HG03039 (cell line): ENCODE measurements around the gene RAPGEF5.

Experiments used
- ATAC-seq: cut with Tn5 transposase; IDR thresholded peaks from one replicate; pipeline ENCODE4 v1.9.1; 2021; ENCODE audit warnings: mild to moderate bottlenecking, moderate library complexity; ENCODE audit not compliant: unreplicated experiment

The RAPGEF5 gene

DNA sequence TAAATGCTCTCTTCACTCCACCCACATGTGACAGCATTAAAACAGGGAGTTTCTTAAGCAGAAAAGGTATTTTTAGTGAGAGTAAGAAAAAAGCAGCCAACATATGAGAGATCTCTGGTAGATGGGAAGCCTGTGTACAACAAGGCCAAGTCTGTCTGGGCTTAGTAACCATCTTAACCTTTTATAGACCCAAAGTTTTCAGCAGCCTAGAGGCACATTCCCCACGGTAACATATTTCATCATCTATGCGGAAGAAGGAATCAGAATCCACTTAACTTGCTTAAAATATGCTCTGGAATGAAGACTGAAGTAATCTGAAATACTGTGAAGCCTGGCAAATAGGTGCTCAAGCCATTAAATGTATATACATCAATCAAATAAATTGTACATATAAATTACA is 127.8 kb downstream of the RAPGEF5 start:
- no peak for ATAC-seq

DNA sequence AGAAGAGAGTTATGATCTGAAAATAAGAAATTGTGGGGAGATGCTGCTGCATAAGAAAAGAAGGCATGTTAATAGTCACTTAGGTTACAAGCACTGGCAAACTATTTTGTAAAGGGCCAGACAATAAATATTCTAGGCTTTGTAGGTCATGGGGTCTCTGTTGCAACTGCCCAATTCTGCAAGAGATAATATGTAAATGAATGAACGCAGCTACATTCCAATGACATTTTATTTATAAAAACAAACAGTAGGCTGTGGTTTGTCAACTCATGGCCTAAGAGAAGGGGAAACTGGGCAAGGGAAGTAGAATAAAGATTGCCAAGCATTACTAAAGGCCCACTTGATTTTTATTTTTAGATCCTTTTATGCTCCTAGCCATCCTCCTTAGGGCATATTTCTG is 133.1 kb downstream of the RAPGEF5 start:
- no peak for ATAC-seq

DNA sequence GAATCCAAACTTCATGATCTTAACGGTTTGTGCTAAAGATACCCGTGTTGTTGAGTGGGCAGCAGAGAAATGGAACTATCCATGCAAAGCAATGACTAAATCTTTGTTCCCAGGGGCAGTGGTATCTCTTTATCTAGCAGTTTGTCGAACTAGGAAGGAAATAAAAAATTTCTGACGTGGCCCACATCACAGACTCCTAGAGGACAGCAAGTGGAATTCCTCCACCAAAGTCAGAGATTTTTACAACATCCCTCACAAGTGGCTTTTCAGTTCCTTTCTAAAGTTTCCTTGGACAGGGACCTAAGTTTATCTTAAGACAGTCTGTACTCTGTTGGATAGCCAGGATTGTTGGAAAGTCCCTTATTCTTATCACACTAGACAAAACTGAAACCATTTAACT is 136.0 kb downstream of the RAPGEF5 start:
- no peak for ATAC-seq

DNA sequence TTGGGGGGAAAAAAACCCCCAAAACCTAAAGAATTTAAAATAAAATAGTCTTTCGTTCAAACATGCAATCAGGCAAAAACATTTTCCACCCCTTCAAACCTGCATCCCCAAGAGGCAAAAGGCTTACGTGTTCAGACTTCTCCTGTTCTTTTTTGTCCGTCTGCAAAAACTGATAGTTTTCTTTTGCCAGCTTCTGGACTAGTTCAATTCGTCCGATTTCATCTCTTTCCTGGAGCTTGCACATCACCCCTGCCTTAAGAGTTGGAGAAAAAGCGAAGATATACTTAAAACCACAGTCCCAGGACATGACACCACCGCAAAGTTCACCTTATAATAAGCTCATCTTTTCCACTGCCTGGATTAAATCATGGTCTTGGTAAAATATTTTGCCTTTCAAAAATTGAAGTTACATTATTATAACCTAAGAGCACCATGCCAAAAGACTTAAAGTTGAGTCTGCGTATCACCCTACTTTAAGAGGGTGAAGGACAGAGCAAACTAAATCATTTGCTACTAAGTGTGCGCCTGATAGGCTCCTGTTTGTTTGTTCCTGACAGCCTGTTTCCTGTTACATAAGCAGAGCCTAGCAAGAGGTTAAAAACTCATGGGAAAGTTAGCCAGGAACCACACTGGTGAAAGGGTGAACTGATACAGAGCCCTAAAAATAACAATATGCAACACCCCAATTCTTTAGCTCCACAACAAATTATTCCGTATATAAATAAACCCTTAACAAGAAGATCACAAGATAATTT is 137.0 kb downstream of the RAPGEF5 start:
- ATAC-seq, result no peak

DNA sequence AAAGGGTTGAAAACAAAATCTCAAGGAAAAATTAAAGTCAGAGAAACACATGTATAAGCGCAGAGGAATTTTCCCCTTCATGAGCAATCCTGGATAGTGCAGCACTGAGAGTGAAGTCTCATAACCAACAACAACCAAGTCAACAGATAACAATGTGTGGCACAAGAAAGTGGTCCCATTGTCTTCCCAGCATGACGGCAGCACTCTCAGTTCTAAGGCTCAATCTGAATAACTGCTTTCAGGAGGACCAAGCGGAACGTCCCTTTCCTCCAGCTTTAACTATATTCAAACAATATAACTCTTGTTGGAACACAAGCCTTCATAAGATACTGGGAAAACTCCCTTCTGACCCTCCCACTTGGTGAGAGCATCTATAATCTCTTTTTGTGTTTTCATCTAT is 137.9 kb downstream of the RAPGEF5 start:
- no peak for ATAC-seq

DNA sequence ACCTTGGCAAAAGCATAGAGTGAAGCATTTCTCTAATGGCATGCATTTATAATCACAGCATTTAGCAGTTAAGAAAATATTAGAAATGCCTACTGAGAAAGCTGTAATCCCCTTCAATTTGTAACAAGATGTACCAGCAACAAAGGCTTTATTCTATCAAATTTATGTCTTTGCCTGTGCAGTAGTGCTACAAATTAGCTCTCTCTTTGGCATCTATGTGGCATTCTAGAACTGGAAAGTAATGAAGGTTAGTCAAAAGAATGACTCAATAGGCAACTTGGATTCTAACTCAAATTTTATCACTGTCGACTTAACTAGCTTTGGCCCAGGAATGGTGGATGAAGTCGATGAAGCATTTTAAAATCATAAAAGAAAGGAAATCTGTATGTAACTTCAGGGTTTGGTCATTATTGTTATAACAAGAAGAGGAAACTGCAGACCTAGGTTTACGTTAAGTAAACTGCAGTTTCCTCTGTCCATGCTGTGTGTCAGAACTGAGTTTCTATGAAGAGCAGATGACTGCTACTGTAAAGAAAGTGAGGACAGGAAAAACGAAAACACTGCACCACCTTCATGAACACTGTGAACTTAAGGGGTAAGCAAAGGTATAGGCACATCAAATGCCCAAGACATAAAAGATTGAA is 140.0 kb downstream of the RAPGEF5 start:
- no peak for ATAC-seq

DNA sequence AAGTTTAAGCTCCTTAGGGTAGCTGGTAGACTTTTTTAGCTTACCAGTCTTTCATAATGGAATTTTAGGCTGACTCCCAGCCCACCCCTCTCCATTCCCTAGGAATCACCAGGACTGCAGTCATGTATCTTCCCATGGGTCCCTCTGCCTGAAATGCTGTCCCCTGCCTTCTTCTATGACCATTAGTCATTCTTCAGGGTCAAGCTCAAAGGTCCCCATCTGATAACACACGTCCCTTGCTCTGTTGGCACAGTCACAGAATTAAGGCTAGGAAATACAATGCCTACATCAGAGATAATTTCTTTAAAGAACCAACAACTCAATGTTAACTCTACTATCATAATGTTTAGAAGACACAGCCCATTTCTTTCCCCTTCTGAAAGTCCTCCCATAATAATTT is 140.6 kb downstream of the RAPGEF5 start:
- no peak for ATAC-seq

DNA sequence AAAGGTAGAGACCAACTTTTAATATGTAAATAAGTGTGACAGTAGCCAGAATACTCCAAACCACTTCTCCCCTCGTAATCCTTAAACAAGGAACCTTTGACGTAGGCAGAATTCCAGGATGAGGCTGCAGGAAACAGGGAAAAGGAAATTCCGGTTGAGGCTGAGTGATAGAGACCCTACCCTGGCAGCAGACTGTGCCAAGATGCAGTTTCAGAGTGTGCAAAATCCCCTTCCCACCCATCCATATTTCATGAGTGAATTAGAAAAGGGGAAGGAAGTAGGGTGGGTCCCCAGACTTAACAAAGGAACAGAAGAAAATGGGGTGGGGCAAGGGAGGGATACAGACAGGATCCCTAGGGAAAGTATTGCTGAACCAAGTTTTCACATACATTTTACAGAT is 143.0 kb downstream of the RAPGEF5 start:
- ATAC-seq, result no peak

DNA sequence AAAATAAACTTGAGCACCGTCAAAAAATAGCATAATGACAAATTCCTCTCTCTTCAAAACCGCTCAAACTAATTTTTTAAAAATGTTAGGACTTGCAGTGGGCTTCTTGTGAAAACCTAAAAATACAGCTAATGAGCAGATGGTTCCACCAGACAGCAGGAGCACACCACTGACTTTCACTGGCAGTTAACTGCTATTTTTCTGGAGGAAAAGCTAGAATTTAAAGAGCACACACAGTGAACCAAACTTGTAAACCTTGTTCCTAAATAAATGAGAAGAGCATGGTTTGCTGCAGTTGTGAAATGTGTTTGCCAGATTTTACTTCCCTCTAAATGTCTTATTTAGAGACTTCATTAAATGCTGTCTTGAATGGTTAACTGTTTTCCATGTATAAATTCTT is 143.9 kb downstream of the RAPGEF5 start:
- no peak for ATAC-seq

DNA sequence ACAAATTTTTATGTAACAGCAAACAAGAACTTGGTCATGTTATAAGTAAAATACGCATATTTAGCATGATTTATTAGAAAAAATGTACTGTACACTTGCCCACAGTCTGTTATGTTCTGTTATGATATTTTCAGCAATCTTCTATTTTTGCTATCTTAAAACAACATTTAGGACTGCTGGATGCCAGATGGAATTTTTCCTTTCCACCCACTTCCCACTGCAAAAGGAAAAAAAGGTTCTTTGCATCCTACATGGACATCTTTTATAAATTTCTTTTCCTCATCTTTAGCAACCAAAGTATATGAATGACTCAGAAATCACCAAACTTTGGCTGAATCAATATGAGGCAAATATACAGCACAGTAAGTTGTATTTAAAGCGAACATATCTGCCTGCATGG is 146.0 kb downstream of the RAPGEF5 start:
- no peak for ATAC-seq

DNA sequence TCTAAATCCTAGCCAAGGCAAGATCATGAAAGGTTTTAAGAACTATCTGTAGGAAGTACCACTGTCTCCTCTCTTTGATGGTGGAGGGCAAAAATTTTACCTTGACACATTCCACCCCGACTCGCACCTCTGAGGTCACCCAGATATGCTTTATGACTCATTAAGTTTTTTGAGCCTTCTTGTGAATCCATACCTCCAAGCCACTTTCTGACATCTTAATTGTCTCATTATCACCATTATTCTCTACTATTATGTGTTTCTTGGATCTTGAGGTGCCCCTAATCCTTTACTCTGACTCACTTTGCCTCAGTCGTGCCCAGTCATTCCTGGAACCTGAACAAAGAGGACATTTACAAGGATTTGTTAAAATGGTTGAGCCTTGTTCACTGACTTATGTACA is 146.6 kb downstream of the RAPGEF5 start:
- ATAC-seq, result no peak

DNA sequence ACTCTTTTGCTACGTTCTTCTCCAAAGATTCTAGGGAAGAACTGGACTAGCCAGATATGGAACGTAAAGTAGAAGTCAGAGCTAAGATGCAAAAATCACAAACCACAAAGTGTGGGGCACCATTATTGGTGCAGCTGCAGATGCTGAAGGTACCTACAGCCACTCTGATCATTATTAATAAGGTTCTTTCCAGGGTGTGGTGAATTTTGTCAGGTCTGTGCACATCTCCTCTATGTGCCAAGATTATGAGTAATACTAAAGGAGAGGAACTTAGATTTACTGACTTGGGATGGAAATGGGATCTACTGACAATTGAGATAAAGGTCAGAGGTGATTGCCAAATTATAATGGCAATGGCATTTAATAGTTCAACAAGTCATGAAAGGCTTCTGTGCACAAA is 148.2 kb downstream of the RAPGEF5 start:
- no peak for ATAC-seq

DNA sequence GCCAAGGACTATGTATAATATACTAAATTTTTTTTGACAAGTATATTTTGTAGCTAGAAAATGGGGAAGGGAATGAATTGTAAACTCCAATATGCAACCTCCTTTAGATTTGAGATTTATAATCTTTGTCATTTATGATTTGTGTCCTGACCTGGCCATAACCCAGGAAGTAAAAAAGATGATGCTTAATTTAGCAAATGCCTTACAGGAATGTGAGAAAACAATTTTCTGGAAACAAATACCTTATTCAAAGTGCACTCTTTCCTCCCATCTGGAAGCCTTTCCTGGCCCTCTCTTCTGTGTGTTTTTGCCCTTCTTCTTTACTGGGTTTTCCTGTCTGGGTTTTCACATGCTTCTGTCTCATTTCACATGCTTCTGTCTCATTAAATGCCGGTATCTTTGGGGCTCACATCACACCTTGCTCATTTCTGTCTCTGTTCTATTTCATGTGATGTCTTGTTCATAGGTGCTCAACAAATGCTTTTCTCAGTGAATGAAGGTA is 149.2 kb downstream of the RAPGEF5 start:
- ATAC-seq, result no peak

DNA sequence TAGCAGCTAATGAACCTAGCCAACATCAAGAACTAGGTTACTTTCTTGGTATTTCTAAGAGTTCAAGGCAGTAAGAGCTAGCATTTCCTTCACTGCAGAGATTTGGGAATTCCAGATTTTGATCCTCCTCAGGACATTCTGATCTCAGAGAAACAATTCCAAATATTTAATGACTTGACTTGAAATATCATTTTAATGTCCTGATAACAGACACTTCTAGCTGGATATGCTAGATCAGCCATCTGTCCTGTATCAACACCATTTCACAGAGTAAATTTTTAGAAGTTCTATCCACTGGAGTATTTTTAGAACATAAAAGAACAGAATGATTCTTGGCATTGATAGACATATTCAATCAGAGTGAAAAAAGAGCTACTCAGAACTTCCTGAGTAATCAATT is 151.3 kb downstream of the RAPGEF5 start:
- ATAC-seq, result no peak

DNA sequence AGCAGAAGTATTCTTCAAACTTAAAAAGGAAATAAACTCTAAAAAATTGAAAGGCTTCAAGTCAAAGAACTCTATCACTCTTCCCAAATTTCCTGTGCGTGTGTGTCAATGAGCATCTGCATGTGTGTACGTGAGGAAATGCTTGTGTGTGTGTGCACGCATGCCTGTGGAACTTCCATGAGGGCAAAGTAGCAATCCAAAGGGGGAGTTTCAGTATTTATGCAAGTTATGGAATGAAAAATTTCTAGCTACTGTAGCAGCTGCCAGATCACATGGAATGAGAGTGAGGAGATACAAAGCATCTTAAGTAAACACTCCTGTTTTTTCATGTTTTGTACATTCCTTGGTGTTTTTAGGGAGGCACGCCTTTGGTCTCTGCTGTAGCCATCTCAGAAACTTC is 152.6 kb downstream of the RAPGEF5 start:
- no peak for ATAC-seq

DNA sequence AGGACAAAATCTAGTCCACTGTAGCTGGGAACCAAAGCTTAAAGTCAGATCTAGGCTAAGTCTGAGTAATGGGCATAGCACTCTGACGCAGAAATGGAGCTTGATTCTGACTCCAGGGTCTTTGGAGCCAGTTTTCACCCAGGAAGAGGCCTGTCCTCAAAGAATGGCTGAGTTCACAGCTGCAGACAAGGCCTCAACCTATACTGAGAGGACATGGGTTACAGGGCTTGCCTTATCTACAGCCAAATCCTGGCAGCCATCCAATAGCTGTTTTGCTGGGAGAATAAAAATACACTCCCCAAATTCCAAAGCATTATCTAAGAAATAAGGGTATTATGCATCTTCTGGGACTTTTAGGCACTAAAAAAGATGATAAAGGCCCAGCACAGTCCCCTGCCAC is 154.8 kb downstream of the RAPGEF5 start:
- no peak for ATAC-seq

DNA sequence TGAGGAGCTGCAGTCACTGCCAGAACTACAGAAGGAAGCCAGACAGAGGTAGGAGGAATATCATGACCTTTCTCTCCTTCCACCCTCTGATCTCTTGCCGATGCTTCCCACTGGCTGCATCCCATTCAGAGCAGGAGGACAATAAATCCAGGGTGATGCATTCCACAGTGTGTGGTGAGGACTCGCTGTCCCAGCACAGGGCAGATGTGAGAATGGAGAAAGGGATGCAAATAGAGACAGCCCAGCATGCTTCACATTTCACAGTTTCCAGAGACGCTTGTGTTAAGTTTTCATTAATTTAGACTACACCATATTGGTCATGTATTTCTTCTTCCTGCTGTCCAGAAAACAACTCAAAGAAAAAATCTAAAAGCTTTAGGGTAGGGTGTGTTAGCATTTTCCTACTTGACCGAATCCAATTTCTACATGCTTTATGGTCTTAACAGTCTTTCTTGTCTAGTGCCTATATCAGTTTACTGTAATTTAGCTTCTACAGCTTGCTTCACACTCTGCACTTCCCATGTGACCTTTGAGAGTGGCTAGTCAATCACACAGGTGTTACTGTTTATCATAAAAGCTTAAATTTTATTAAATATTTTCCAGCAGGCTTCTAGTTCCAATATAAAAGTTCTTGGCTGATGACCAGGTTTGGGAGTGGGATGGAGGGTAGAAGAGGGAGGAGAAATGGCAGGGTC is 155.6 kb downstream of the RAPGEF5 start:
- ATAC-seq, result no peak

DNA sequence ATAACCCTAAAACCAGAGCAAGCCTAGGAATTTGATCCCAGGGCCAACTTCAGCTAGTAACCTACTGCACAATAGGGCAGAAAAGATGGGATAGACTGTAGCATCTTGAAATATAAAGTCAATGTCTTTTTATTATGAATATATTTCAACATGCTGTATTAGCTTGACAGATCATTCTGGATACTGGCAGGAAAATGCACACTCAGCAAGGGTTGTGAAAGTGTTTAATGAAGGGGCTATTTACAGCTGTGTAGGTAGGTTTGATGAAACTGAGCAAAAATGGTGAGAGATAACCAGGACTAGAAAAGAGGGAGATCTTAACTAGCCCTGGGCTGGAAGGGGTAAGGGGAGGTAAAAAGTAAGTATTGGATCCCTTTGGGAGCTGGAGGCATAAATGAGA is 156.2 kb downstream of the RAPGEF5 start:
- ATAC-seq, result no peak

DNA sequence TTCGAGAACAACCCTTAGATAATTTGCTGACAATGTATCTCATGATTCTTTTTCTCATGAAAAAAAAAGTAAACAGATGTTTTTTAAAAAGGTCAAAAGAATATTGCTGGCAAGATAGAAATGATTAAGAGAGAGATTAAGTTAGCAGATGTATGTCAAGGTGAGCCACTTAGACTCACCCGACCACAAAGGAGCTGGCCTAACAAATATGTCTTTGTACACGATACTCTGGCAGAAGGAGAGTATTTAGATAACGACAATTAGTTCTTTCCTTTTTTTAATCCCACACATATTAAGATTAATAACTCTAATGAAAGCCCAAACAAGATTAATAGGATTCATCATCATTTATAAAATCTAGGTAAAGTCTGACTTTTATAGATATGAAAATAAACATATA is 156.7 kb downstream of the RAPGEF5 start:
- ATAC-seq, result no peak

DNA sequence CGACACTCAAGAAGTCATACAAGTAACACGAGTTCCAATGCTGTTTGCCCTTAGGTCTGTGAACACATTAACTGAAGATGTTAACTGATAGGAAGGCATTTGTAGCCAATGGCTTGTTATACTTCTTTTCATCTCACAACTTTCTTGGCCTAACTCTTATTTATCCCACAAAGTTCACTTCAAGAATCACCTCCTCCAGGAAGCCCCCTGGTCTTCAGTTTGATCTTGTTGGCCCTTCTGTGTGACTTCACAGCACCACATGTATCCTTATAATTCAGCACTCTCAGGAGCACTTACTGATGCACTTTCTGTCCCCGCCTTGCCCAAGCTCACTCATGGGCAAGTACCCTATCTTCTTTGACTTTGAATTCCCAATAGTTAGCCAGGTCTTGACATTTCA is 159.6 kb downstream of the RAPGEF5 start:
- no peak for ATAC-seq

DNA sequence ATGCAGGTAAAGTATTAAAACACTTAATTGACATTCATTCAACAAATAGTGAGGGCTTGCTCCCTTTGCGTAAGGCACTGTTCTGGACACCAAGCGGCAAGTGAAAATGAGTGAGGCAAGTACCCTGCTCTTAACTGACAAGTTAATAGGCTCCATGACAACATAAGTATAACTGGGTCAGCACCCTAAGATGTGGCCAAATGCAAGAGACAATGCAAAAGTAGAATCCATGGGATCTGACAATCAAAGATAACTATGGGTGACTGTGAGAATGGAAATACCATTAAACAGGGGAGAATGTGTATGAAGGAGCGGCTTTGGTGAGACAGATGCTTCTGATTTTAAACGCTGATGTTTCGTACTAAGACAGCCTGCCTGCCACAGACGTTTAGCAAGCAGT is 160.5 kb downstream of the RAPGEF5 start:
- no peak for ATAC-seq
